Left colon (tissue), 2 donors: ENCODE results near the gene USF3. TPM values are rescaled to one million over a fixed set of nuclear protein-coding genes. Genes with fewer than 3 reads are reported as not detected.
A peak's percentile ranks its signal among the peaks of the same experiment; 100 is the strongest.

ENCODE experiments used
- ATAC-seq: fragments of 200-7000 bp; cut with Tn5 transposase; one replicate; pipeline ENCODE4 v1.9.1; 2020; ENCODE audit warnings: mild to moderate bottlenecking, moderate library complexity
- DNase-seq, 2 donors: peaks; one replicate each; pipeline ENCODE4 v3.0.0-alpha.2; 2020
- intact Hi-C, 2 donors: fragments of 100-400 bp; cut with DNase I in 1 of 2; cut with micrococcal nuclease in 1 of 2; formaldehyde crosslinking; loops; one replicate each; pipeline versions ENCODE4 v1.11.2 to v1.14.0; 2022; cut with DNase I, micrococcal nuclease
- total RNA-seq, 2 donors: library from RNA; stranded (reverse); fragmentation: NEBNext Ultra II Directional; extraction: Animal tissue kit (Norgen Biotek cat#: 25700); gene quantifications; one replicate each; pipeline ENCODE4 v1.2.1, GENCODE V29; 2021
- donor health status: DM: no; HTN: no; CAD: no.
- donor health status: DM: yes; HTN: yes; CAD: no.

The USF3 gene
- total RNA-seq, 2 donors from 2014 or later, result 25.5 to 25.6 TPM

DNA sequence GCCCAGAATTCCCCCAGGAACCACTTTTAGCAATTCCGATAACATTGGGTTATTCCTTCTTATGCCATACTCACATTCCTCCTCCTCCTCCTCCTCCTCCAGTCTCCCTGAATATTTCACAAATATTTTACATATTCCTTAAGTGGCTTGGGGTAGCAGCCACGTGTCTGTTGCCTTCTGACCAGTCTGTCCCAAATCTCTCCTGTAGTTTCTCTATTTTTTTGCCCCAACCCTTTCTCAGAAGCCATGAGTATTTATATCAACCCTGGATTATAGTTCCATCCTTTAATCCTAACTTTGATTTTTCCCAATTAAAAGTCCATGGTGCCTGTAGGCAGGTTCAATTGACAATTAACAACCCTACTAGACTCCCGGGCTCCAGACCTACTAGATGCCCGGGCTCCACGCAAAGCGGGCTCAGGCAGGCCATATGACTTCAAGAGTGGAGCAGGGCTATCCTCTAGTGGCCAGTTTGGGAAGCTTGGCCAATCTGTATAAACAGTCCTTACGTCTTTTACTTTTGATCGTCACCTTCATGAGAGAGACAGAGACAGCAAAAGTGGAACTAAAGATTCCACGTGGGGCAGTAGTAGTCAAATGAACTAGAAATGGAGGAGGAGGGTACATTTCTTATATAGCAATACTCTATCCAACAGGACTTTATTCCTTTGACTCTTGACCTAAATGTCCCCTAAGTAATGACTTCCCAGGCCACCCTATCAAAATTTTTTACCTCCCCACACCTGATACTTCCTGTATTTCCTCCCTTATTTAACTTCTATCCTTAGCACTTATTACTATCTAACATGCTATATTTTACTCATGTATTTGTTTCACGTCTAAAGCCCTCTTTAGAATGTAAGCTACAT lies 69.7 kb downstream of the USF3 start:
- DNase-seq (peak in 1 of 2 donors; percentile 55), ATAC-seq (peak; percentile 59)
- intact Hi-C loops, result loop anchor here in 1 of 2 donors (5.0 kb wide), 1 partner anchor 129 kb away; no protein-coding TSS in a partner anchor

DNA sequence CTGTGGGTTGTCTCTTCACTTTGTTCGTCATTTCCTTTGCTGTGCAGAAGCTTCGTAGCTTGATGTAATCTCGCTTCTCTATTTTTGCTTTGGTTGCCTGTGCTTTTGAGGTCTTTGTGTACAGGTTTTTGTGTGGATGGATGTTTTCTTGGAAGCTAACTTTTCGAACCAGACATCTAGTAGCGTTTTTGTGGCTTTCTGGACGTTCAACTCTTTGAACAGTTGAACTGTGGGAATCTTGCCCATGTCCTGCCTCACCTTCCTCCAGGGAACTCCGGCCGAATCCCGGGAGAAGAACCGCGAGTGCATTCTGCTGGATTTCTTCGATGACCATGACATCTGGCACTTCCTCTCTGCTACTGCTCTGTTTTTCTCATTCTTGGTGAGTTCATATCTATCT lies 70.6 kb downstream of the USF3 start:
- DNase-seq (no peak), ATAC-seq (no peak)
- intact Hi-C loops, result loop anchor here in 1 of 2 donors (5.0 kb wide), 1 partner anchor 129 kb away; no protein-coding TSS in a partner anchor

DNA sequence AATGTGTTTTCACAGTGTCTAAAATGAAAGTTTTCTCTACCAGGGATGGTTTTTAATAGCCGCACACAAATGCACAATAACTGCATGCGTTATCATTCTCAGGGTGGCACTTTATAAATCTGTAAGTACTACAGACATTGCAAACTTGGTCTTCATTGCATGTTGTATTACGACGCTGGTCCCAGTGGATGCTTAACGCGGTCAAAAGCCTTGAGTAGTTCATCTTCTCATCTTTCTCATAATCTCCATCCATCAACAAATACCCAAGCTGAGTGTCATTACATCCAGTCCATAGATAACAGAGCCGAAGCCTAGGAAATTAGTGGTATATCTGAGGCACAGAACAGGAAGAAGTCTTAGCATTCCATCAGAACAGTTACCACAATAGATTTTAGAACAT lies 72.6 kb downstream of the USF3 start:
- intact Hi-C loops, result no loop called here
- no peak for DNase-seq

DNA sequence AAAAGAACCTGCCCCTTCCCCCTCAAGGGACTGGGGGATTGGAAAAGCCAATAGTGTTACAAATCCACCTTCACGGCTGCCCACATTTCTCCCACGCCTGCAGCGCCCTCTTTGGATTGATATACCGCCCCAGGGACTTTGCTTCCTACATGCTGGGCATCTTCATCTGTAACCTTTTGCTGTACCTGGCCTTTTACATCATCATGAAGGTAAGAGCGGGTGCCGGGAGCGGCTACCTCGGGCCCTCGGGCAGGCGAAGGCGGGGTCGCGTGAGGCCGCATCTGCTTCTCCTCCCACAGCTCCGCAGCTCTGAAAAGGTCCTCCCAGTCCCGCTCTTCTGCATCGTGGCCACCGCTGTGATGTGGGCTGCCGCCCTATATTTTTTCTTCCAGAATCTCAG lies 73.1 kb downstream of the USF3 start:
- ATAC-seq (no peak), DNase-seq (no peak)
- intact Hi-C loops, result no loop called here

More for the DNA sequence above, 72.6 kb downstream of the USF3 start:
- ATAC-seq, result no peak

DNA sequence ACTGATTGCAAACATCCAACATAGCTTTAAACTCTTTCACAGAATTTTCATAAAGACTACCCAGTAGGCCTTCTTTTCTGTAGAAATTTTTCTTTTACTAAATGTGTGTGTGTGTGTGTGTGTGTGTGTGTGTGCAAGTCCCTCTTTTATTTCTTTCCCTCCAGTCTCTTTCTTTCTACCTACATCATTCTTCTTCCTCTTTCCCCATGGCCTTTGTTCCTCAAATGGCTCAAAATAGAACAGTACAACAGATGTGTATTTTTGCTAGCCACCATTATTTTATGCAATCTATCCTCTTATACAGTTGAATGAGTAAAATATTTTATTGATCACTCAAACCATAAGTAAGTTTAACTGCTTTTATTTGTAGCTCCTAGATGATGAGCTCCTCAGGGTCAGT lies 76.4 kb downstream of the USF3 start:
- intact Hi-C loops, result no loop called here
- ATAC-seq, result no peak
- DNase-seq, result no peak

DNA sequence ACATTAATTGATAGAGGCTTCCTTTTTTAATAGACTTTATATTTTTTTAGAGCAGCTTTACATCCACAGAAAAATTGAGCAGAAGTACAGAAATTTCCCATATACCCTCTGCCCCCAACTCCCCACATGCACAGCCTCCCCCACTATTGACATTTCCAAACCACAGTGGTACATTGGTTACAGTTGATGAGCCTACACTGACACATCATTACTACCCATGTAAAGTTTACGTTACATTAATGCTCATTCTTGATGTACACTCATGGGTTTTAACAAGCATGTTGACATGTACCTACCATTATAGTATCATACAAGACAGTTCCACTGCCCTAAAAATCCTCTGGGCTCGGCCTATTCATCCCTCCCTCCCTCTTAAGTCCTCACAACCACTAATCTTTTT lies 78.7 kb downstream of the USF3 start:
- intact Hi-C loops, result no loop called here
- ATAC-seq (no peak), DNase-seq (no peak)

DNA sequence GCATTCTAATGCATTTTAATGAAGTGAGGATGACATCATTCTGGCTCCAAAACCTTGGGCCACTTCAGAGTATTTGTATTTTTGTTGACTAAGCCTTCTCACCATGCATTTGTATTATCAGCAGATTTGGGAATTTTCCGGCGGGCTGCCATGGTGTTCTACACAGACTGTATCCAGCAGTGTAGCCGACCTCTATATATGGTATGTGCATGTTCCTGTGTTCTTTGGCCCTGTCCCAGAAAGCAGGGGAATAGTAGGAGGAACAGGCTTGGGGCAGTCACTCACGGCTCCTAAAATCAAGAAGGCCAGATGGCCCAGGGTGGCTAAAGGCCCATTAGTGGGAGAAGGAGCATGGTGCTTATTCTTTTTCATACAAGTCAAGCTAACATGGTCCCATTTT lies 80.5 kb downstream of the USF3 start:
- no peak for DNase-seq
- intact Hi-C loops, result no loop called here
- ATAC-seq, result no peak

DNA sequence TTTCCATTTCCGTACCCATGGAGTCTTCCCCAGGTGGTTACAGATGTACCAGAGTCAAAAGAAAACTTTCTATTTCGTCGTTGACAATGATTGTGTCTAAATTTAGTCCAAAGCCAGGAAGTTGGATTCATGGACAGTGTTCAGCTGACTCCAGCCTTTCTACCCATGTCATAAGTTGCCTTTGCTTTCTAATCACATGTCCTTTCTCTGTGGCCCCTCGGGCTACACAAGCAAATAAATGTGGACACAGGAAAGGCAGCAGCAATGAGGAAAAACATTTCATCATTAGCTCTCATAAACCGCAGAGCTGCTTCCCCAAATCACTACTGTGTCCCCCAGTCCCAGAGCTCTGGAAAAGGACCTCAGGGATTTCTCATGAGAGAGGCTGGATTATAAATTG lies 82.0 kb downstream of the USF3 start:
- intact Hi-C loops, result no loop called here
- no peak for ATAC-seq
- no peak for DNase-seq

DNA sequence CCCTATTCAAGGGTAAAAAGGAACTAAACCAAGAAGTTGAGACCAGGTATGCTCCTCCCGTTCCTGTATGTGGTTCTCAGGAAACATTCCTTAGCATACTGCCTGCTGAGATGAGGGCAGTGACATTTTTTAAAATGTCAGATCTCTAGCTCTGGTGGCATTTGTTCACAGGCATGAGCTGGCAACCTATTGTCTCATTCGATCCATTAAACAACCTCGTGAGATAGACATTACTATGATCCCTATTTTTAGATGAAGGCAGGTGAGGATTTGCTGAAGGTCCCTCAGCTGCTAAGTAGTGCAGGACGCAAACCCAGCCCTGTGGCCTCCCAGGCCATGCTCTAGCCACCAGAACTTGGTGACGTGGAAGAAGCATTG lies 89.2 kb downstream of the USF3 start:
- no peak for DNase-seq
- ATAC-seq, result no peak
- intact Hi-C loops, result no loop called here

DNA sequence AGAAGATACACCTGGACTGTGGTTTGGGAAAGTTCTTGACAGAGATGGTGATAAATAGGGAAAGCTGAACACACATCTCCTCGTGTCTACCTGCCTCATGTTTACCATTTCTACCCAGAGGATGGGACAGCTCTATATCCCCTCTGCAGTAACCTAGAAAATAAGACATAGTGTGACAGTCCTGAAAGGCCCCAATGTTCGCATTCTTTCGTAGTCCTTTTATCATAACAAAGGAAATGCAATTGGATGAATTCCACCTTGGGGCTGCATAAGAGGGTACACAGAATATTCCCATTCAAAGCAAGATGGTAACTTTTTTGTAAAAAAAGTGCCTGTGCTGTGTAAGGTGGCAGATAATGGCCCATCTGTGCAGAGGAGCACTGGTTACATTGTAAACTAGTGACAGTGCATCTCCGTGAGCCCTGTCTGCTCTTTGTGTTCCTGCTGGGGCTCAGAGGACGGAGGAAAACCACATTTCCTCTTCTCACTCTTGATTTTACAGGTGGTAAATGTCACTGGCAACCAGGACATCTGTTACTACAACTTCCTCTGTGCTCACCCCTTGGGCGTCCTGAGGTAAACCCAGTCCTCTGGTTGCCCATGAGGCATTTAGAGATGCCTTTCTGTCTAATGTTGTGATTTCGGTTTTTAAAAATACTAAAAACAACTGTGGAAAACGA lies 89.8 kb downstream of the USF3 start:
- intact Hi-C loops, result no loop called here
- peak; percentile 13 for ATAC-seq
- no peak for DNase-seq

DNA sequence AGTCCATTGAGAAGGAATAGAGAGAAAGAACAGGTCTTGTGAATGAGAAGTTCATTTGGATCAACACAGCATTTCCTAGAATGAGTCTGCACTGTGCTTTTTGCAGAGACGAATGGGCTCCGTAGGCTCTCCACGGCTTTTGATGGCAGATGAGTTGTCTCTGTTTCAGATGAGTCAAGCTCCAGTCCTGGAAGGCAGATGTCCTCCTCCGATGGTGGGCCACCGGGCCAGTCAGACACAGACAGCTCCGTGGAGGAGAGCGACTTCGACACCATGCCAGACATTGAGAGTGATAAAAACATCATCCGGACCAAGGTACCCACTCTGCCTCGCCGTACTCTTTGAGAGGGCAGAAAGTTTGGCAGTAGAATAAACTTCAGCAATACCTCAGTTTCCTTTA lies 93.6 kb downstream of the USF3 start:
- intact Hi-C loops, result no loop called here

DNA sequence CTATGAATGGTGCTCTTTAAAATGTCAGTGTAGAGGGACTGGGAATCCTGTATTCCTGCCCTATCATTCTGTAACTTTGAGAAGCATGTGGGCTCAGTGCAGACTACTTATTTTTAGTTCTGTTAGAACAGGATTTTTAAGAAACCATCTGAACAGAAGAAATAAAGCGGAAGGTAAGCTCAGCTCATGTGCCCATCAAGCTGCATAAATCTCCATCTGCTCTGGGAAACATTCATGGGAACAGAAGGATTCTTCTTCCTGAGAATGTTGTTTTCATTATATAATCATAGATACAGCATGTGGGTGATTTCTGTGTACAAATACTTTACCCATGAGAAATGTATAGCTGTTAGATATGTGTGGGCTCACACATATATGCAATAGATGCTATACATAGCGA lies 94.2 kb downstream of the USF3 start:
- intact Hi-C loops, result no loop called here
- DNase-seq, result no peak

More for the DNA sequence above, 93.6 kb downstream of the USF3 start:
- DNase-seq (no peak), ATAC-seq (no peak)

DNA sequence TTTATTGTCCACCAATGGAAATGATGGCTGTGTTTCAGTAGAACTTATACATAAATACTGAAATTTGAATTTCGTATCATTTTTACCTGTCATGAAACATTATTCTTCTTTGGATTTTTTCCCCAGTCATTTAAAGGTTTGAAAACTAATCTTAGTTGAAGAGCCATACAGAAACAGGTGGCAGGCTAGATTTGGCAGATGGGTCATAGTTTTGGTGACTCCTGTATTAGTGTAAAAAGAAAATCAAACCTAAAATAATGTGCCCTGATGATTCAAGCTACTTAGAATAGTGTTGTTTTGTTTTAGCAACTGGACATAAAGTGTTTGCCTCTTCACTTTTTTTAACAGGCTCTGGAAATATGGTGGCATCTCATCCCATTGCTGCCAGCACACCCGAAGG lies 95.2 kb downstream of the USF3 start:
- intact Hi-C loops, result no loop called here
- ATAC-seq (no peak), DNase-seq (no peak)

More for the DNA sequence above, 94.2 kb downstream of the USF3 start:
- ATAC-seq, result no peak

DNA sequence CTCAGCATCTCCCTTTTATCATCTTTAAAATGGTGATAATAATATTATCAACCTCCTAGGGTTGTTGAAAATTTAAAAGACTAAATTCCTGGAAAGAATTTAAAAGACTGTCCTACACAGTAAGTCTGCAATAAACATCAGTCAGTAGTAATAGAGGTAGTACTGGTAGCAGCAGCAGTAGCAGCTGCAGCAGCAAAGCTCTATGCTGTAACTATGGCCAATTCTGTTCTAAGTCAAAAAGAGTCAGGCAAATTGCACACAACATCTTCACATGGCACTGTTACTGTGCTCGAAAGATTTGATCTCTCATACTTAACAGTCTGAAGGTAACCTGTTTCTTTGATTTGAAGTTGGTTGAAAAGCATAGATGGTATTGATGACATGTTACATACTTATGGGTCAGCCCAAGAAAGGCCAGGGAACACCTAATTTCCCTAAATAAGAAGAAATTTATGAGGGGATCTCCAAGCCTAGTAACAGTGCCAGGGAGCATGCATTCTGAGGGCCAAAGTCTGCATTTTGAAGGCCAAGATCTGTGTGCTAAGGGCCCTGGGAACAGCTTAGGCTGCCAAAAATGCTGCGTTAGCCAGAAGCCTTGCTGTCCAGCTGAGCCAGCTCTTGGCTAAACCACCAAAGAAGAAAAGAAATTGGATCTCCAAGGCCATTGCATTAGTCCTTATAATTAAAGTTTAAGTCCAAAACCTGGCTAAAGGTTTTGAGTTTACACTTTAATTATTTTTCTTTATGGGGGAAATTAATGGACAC lies 95.8 kb downstream of the USF3 start:
- intact Hi-C loops, result no loop called here
- DNase-seq, result no peak
- no peak for ATAC-seq

Other genes starting within 250 kb of the USF3 start
- gene SPICE1, start 181.5 kb downstream of the USF3 start, total RNA-seq, result 10 to 100 TPM; 16.8 to 18.6 TPM
- gene SIDT1, start 164.1 kb downstream of the USF3 start, total RNA-seq, result 10 to 100 TPM; 50.8 to 65.7 TPM
- gene NAA50, start 49.6 kb upstream of the USF3 start, total RNA-seq, result 10 to 100 TPM; 89.8 to 96.0 TPM
- 10 to 100 TPM; 70.6 to 78.1 TPM for gene ATP6V1A, start 50.4 kb upstream of the USF3 start, total RNA-seq
- 10 to 100 TPM in 1 of 2 donors, 1 to 10 TPM in 1; 8.2 to 16.1 TPM for gene GRAMD1C, start 142.1 kb upstream of the USF3 start, total RNA-seq